Ovary (tissue), 3 donors: Measurements from ENCODE around the gene FRMD3.

ENCODE experiments used
- EP300 ChIP-seq: sonication (generic); formaldehyde crosslinking; IDR thresholded peaks from one replicate; pipeline ENCODE4 v1.6.1; 2017; ENCODE audit warnings: antibody characterized with exemption
- TF ChIP-seq, protein P1 (sequence below), 3 donors: fragments of 450-650 bp in 2 of 3; fragments of 200-600 bp in 1 of 3; IDR thresholded peaks; one replicate each; pipeline versions ENCODE4 v1.5.1 to v1.8.0; 2016 to 2022; ENCODE audit warnings: antibody characterized with exemption in 3 of 3, mild to moderate bottlenecking in 1 of 3
- donor health status: DM: no; HTN: no; CAD: no.

DNA sequence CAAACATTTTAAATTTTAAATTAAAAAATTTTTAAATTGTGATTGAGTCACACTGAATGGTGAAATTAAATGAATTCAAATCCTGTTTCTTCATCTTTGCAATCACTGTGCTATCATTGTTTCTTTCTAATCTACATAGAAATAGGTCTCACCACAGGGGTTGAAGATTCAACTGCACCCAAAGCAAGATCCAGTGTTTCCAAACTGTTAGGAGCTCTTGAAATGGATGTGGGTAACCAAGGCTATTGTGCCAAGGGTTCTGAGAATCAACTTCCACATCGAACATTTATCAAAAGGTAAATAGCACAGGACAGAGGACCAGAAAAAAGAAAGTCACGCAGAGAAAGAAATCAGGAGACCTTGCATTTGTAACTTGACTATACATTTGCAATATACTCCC lies 302.7 kb downstream of the FRMD3 start:
- TF ChIP-seq, protein P1, sequence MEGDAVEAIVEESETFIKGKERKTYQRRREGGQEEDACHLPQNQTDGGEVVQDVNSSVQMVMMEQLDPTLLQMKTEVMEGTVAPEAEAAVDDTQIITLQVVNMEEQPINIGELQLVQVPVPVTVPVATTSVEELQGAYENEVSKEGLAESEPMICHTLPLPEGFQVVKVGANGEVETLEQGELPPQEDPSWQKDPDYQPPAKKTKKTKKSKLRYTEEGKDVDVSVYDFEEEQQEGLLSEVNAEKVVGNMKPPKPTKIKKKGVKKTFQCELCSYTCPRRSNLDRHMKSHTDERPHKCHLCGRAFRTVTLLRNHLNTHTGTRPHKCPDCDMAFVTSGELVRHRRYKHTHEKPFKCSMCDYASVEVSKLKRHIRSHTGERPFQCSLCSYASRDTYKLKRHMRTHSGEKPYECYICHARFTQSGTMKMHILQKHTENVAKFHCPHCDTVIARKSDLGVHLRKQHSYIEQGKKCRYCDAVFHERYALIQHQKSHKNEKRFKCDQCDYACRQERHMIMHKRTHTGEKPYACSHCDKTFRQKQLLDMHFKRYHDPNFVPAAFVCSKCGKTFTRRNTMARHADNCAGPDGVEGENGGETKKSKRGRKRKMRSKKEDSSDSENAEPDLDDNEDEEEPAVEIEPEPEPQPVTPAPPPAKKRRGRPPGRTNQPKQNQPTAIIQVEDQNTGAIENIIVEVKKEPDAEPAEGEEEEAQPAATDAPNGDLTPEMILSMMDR (IDR thresholded peaks at IDR 0.05): no peak
- TF ChIP-seq EP300: no peak
